Lung (tissue), 12 donors: ENCODE results near the gene TBATA. TPM values are rescaled to one million over a fixed set of nuclear protein-coding genes. Genes with fewer than 3 reads are reported as not detected.

ENCODE experiments used
- ATAC-seq: fragments of 200-7000 bp; cut with Tn5 transposase; one replicate; pipeline ENCODE4 v1.9.1; 2020; ENCODE audit warnings: moderate number of reproducible peaks; ENCODE audit not compliant: insufficient read depth, low FRiP score
- DNase-seq, 3 donors: peaks; one replicate each; pipeline ENCODE4 v3.0.0-alpha.2; 2013 to 2017
- H3K27ac ChIP-seq, 2 donors: one replicate each; pipeline ENCODE4 v1.5.1; 2013; ENCODE audit warnings: mild to moderate bottlenecking in 2 of 2, moderate library complexity in 2 of 2, control low read depth in 1 of 2, inconsistent platforms in 1 of 2, low read depth in 1 of 2, low read length in 1 of 2
- H3K27me3 ChIP-seq, 3 donors: one replicate each; pipeline ENCODE4 v1.5.1; 2013; ENCODE audit warnings: low read length in 2 of 3; ENCODE audit not compliant: control insufficient read depth in 3 of 3, insufficient read depth in 3 of 3
- H3K36me3 ChIP-seq, 4 donors: one replicate each; pipeline ENCODE4 v1.5.1; 2013; ENCODE audit warnings: low read length in 4 of 4, mild to moderate bottlenecking in 1 of 4, moderate library complexity in 1 of 4; ENCODE audit not compliant: control insufficient read depth in 4 of 4, insufficient read depth in 4 of 4
- H3K4me1 ChIP-seq, 5 donors: one replicate each; pipeline ENCODE4 v1.5.1; 2013; ENCODE audit warnings: low read length in 5 of 5, mild to moderate bottlenecking in 2 of 5, moderate library complexity in 1 of 5; ENCODE audit not compliant: control insufficient read depth in 5 of 5, insufficient read depth in 5 of 5
- H3K4me3 ChIP-seq: one replicate; pipeline ENCODE4 v1.5.1; 2013; ENCODE audit warnings: mild to moderate bottlenecking, control low read depth, moderate library complexity
- H3K9ac ChIP-seq, 2 donors: one replicate each; pipeline ENCODE4 v1.5.1; 2013; ENCODE audit warnings: low read length in 2 of 2, control low read depth in 1 of 2; ENCODE audit not compliant: insufficient read depth in 1 of 2
- H3K9me3 ChIP-seq, 4 donors: one replicate each; pipeline ENCODE4 v1.5.1; 2013; ENCODE audit warnings: low read length in 3 of 4, mild to moderate bottlenecking in 1 of 4, moderate library complexity in 1 of 4; ENCODE audit not compliant: control insufficient read depth in 4 of 4, insufficient read depth in 3 of 4
- CTCF ChIP-seq: IDR thresholded peaks from 2 replicates; pipeline ENCODE4 v1.5.1; 2012; ENCODE audit warnings: mild to moderate bottlenecking; ENCODE audit errors: control extremely low read depth, extremely low read depth
- WGBS, 2 donors: extraction: QIAGEN DNeasy Blood & Tissue Kit; methylation state at CpG; one replicate each; pipeline ENCODE4 v1.1.7; 2013; 5-methylcytosine and 5-hydroxymethylcytosine counted together
- polyA plus RNA-seq, 2 donors: library from polyadenylated mRNA; stranded (reverse); fragments of 200-250 nt; gene quantifications; one replicate each; pipeline ENCODE4 v1.2.1, GENCODE V29; 2013
- total RNA-seq, 2 donors: library from RNA; depleted of rRNA in 1 of 2; stranded (reverse); fragments of >200 nt in 1 of 2; gene quantifications; one replicate each; pipeline ENCODE4 v1.2.1, GENCODE V29; 2014 to 2021
- donor health status: control.
- donor health status: control.
- donor health status: Bipolar disorder and iron deficiency.
- donor health status: healthy.
- donor health status: DM: yes; HTN: yes; CAD: no.

Gene TBATA
- total and polyA plus RNA-seq, 4 donors: not detected

- ATAC-seq (no peak), DNase-seq (no peak)
- no peak for TF ChIP-seq CTCF
- Histone ChIP-seq H3K36me3 (no peaks in the 10 kb centered on the region), H3K27me3 (no peaks in the 10 kb centered on the region), H3K9ac (no peak overlapping the region), H3K4me1 (peaks cover 0 to 15% (median 0%) of the 10 kb centered on the region in 5 donors), H3K9me3 (no peaks in the 10 kb centered on the region), H3K4me3 (no peak overlapping the region), H3K27ac (no peak overlapping the region)
- WGBS, 2 donors: 96 to 97% methylated on average over 4 of the region's 4 CpGs
Measured at GRCh38 chr10:70780772-70781171, 4.4 kb downstream of the TBATA start.

DNA sequence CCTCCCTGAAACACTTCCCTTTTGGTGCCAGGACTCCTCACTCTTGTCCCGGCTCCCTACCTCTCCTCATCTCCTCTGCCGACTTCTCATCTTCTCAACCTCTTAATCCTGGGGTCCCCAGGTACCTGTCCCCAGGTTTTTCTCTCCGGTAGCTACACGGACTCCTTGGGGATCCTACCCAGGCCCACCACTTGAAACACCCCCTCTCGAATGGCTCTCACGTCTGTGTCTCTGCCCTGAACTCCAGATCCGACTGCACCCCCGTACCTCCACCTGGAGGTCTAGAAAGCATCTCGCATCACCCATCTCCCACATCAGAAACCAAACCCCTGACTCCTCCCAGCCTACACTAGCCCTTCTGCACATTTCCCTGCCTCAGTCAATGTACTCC lies 4.8 kb downstream of the TBATA start:
- Histone ChIP-seq H3K4me3 (no peak overlapping the region), H3K36me3 (no peaks in the 10 kb centered on the region), H3K27ac (no peak overlapping the region), H3K9ac (no peak overlapping the region), H3K4me1 (peaks cover 0 to 18% (median 0%) of the 10 kb centered on the region in 5 donors), H3K27me3 (no peaks in the 10 kb centered on the region), H3K9me3 (no peaks in the 10 kb centered on the region)
- ATAC-seq: no peak
- TF ChIP-seq CTCF: no peak
- DNase-seq: no peak
- WGBS, 2 donors: 93 to 95% methylated on average over 9 of the region's 9 CpGs

- H3K36me3 ChIP-seq: no peaks in the 10 kb centered on the region
- no peaks in the 10 kb centered on the region for H3K9me3 ChIP-seq
- WGBS, 2 donors: 77 to 84% methylated on average over 16 of the region's 16 CpGs
- H3K27ac ChIP-seq: no peak overlapping the region
- peaks cover 0 to 18% (median 0%) of the 10 kb centered on the region in 5 donors for H3K4me1 ChIP-seq
- no peak overlapping the region for H3K9ac ChIP-seq
- DNase-seq: no peak
- peak; percentile 15 for ATAC-seq
- H3K4me3 ChIP-seq: no peak overlapping the region
- no peak for TF ChIP-seq CTCF
- H3K27me3 ChIP-seq: no peaks in the 10 kb centered on the region
Measured at GRCh38 chr10:70779511-70780369, 5.4 kb downstream of the TBATA start.
